ENCODE measurements around the gene TPRN. TPM values are rescaled to one million over a fixed set of nuclear protein-coding genes. Genes with fewer than 3 reads are reported as not detected.

The TPRN gene
- total RNA-seq, 2 donors from 2014 or later: 90.0 to 91.3 TPM

DNA sequence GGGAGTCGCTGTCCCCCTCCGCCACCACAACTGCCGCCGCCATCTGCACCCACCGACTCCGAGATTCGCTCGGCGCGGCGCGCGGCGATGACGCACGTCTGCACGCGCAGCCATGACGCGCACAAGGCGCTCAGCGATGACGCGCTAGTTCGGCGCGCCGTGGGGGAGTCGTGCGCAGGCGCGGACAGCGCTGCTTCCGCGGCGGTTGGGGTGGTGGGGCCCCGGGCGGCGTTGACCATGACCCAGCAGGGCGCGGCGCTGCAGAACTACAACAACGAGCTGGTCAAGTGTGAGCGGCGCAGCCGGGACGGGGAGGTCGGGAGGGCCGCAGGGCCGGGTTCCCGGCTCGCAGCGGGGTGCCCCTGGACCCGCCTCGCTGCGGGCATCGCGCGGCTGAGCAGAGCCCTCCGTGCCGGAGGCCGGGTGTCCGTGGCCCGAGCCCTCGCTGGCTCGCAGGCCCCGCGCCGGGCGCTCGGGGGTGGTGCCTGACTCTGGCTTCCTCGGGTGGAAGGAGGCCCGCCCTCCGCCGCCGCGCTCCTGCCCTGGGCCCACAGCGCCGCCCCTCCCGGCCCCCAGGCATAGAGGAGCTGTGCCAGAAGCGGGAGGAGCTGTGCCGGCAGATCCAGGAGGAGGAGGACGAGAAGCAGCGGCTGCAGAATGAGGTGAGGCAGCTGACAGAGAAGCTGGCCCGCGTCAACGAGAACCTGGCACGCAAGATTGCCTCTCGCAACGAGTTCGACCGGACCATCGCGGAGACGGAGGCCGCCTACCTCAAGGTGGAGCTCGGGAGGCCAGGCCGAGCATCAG lies 11.8 kb downstream of the TPRN start, which contains the start of the genes ANAPC2 and SSNA1:
Gene ANAPC2 (minus strand): TSS at position 71 of the 807 bp plus-strand sequence. CDS start 28 bp downstream, at position 43.
Gene SSNA1 (plus strand): TSS at position 187 of the 807 bp plus-strand sequence. CDS start 51 bp downstream, at position 238.
- intact Hi-C loops (cut with DNase I): no loop called here
- Histone ChIP-seq H3K4me3 (peak within 1 kb of the TSS; percentile 79 to 90), H3K9me3 (no peaks in the 10 kb centered on the region), H3K27me3 (no peaks in the 10 kb centered on the region), H3K4me1 (peaks cover 74% of the 10 kb centered on the region), H3K27ac (peak within 1 kb of the TSS; percentile 93 to 99 (median 95)), H3K36me3 (replicated peaks in 1 of 2; ENCODE audit: insufficient read depth in 1 of 2, low read depth in 2 of 2) (peaks cover 3 to 6% of the 10 kb centered on the region in 2 donors)
- peak; percentile 94 for DNase-seq
- TF ChIP-seq, protein P1, sequence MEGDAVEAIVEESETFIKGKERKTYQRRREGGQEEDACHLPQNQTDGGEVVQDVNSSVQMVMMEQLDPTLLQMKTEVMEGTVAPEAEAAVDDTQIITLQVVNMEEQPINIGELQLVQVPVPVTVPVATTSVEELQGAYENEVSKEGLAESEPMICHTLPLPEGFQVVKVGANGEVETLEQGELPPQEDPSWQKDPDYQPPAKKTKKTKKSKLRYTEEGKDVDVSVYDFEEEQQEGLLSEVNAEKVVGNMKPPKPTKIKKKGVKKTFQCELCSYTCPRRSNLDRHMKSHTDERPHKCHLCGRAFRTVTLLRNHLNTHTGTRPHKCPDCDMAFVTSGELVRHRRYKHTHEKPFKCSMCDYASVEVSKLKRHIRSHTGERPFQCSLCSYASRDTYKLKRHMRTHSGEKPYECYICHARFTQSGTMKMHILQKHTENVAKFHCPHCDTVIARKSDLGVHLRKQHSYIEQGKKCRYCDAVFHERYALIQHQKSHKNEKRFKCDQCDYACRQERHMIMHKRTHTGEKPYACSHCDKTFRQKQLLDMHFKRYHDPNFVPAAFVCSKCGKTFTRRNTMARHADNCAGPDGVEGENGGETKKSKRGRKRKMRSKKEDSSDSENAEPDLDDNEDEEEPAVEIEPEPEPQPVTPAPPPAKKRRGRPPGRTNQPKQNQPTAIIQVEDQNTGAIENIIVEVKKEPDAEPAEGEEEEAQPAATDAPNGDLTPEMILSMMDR (IDR thresholded peaks at IDR 0.05): peak in 4 of 7 experiments; percentile 49 to 63 (median 54)
- peak; percentile 86 to 87 (median 86) for TF ChIP-seq POLR2A (IDR thresholded peaks at IDR 0.05)
- 0% methylated on average over 6 to 94 of the region's 98 CpGs for WGBS, 2 donors
- peak; percentile 87 for ATAC-seq

DNA sequence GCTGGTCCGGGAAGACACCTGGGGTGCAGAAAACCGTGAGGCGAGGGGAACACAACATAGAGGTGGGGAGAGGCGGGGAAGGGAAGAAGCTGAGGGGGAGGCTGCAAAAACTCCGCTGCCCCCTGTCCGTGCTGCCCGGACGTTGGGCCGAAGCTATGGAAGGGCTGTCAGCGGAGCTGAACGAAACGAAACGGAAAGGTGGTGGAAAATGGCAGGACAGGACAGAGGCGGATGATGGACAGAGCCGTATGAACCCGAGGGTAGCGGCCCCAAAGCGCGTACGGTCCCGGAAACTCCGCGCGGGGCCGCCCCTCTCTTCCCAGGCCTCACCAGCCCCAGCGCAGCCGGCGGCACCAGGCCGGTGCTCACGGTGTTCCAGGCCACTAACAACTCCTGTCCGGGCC lies 12.5 kb downstream of the TPRN start:
- intact Hi-C loops (cut with DNase I): no loop called here
- WGBS, 2 donors: 1% methylated on average over 25 to 31 of the region's 31 CpGs
- no peak for ATAC-seq
- peak overlapping the region; percentile 93 to 99 (median 95) for H3K27ac ChIP-seq
- no peak for DNase-seq
- peaks cover 8 to 11% of the 10 kb centered on the region in 2 donors for H3K36me3 ChIP-seq (replicated peaks in 1 of 2; ENCODE audit: insufficient read depth in 1 of 2, low read depth in 2 of 2)
- H3K4me3 ChIP-seq: peak overlapping the region; percentile 79 to 90
- TF ChIP-seq POLR2A (IDR thresholded peaks at IDR 0.05): no peak
- TF ChIP-seq, protein P1 (IDR thresholded peaks at IDR 0.05): no peak
- no peaks in the 10 kb centered on the region for H3K9me3 ChIP-seq
- H3K4me1 ChIP-seq: peaks cover 68% of the 10 kb centered on the region
- H3K27me3 ChIP-seq: no peaks in the 10 kb centered on the region

DNA sequence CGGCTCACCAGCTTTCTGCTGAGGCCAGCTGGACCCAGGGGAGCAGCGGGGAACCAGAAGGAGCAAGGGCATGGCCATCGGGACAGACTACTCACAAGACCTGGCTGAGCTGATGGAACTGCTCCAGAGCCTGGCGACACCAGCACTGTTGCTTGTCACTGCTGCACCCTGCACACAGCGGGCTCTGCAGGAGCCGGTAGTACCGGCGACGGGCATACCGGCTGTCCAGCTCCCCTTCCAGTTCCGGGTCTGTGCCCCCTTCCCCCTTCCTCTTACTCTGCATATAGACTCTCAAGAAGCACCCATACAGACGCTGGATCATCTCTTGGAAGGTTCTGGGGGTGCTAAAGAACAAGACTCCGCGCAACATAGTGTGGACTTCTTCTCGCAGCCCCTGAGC lies 13.2 kb downstream of the TPRN start:
- Histone ChIP-seq H3K9me3 (no peaks in the 10 kb centered on the region), H3K4me1 (peaks cover 61% of the 10 kb centered on the region), H3K4me3 (peak overlapping the region; percentile 79 to 90), H3K27ac (no peak overlapping the region), H3K36me3 (replicated peaks in 1 of 2; ENCODE audit: insufficient read depth in 1 of 2, low read depth in 2 of 2) (peaks cover 8 to 17% of the 10 kb centered on the region in 2 donors), H3K27me3 (no peaks in the 10 kb centered on the region)
- DNase-seq: no peak
- 59% methylated on average over 9 to 15 of the region's 15 CpGs for WGBS, 2 donors
- no peak for ATAC-seq
- intact Hi-C loops (cut with DNase I): no loop called here
- TF ChIP-seq, protein P1 (IDR thresholded peaks at IDR 0.05): no peak
- no peak for TF ChIP-seq POLR2A (IDR thresholded peaks at IDR 0.05)

DNA sequence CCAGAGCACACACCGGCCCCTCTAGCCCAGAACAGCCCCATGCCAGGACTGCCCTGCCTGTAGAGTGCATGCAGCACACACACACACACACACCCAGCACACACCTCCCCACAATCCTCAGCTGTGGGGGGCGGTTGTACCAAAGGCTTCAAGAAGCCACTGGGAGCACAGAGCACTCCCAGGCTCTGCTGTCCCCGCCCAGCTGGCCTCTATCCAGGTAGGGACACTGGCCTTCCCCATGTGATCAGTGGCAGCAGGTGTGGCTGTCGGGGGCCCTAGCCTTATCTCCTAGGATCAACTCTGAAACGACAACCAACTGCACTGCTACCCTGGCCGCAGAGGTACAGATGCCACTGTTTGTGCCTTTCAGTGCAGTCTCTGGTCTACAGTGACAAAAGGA lies 14.2 kb downstream of the TPRN start:
- 43% methylated on average over 6 of the region's 6 CpGs; no CpG with 5 or more reads in 1 of the 2 donors for WGBS, 2 donors
- no peaks in the 10 kb centered on the region for H3K27me3 ChIP-seq
- no peaks in the 10 kb centered on the region for H3K9me3 ChIP-seq
- DNase-seq (no peak), ATAC-seq (no peak)
- intact Hi-C loops (cut with DNase I): no loop called here
- TF ChIP-seq, protein P1 (IDR thresholded peaks at IDR 0.05): no peak
- no peak for TF ChIP-seq POLR2A (IDR thresholded peaks at IDR 0.05)
- H3K4me1 ChIP-seq: peaks cover 51% of the 10 kb centered on the region
- H3K36me3 ChIP-seq (replicated peaks in 1 of 2; ENCODE audit: insufficient read depth in 1 of 2, low read depth in 2 of 2): peaks cover 8 to 20% of the 10 kb centered on the region in 2 donors
- H3K4me3 ChIP-seq: no peak overlapping the region
- H3K27ac ChIP-seq: no peak overlapping the region

Measured in body of pancreas (tissue), 4 donors.